HEK293 (cell line): ENCODE results near the gene INO80.

Source experiments
- CTCF ChIP-seq: fragments of 450-650 bp; formaldehyde crosslinking; IDR thresholded peaks from 2 replicates; pipeline ENCODE4 v1.5.1; 2016; ENCODE audit warnings: missing biosample characterization, missing genetic modification characterization
- REST ChIP-seq: fragments of 450-650 bp; formaldehyde crosslinking; IDR thresholded peaks from 2 replicates; pipeline ENCODE4 v1.5.1; 2016; ENCODE audit warnings: missing biosample characterization, missing genetic modification characterization
- YY1 ChIP-seq: fragments of 450-650 bp; formaldehyde crosslinking; IDR thresholded peaks from 2 replicates; pipeline ENCODE4 v1.5.1; 2018; ENCODE audit warnings: missing biosample characterization, missing genetic modification characterization
- ZNF140 ChIP-seq: fragments of 450-650 bp; formaldehyde crosslinking; IDR thresholded peaks from 2 replicates; pipeline ENCODE4 v1.5.1; 2016; ENCODE audit warnings: missing biosample characterization, missing genetic modification characterization
- ZNF23 ChIP-seq: fragments of 450-650 bp; formaldehyde crosslinking; IDR thresholded peaks from 2 replicates; pipeline ENCODE4 v1.5.1; 2016; ENCODE audit warnings: missing biosample characterization, missing genetic modification characterization, borderline replicate concordance
- ZNF398 ChIP-seq: fragments of 450-650 bp; formaldehyde crosslinking; IDR thresholded peaks from 2 replicates; pipeline ENCODE4 v1.5.1; 2017; ENCODE audit warnings: missing biosample characterization, missing genetic modification characterization
- ZNF830 ChIP-seq: fragments of 450-650 bp; IDR thresholded peaks from 2 replicates; pipeline ENCODE4 v1.5.0; 2018; ENCODE audit warnings: missing biosample characterization, missing genetic modification characterization, low read depth, mild to moderate bottlenecking, moderate library complexity

- no peak for TF ChIP-seq CTCF
- TF ChIP-seq ZNF140 (tag by site-specific recombination), result no peak
- no peak for TF ChIP-seq REST
- TF ChIP-seq ZNF830 (tag by site-specific recombination), result no peak
- TF ChIP-seq YY1, result no peak
- no peak for TF ChIP-seq ZNF398 (tag by site-specific recombination)
- TF ChIP-seq ZNF23 (tag by site-specific recombination), result no peak
Observed at GRCh38 chr15:40941068-40941527, 175.0 kb downstream of the INO80 start.
